ENCODE measurements around the gene CALCR. TPM values are rescaled to one million over a fixed set of nuclear protein-coding genes. Genes with fewer than 3 reads are reported as not detected.

The CALCR gene
- total RNA-seq, 1 donor from 2014 or later = not detected

DNA sequence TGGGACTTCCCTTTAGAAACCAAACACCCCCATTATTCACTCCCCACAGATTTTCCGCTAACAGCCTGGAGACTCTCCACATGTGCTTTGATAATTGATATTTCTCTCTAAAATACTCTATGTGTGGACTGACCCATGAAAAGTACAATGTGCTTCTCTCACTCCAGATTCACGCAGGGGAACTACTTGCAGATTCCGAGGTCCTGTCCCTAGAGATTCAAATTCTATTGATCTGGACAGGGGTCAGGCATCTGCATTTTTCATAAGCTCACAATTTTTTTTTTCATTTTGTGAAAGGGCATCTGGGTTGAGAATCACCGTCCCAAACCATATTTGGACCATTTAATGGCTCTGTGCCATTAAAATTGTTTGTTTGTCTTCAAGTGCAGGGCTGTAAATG, 98.7 kb downstream of the CALCR start:
- intact Hi-C loops (cut with micrococcal nuclease) = no loop called here
- ATAC-seq = no peak
- no peak for DNase-seq

- intact Hi-C loops (cut with micrococcal nuclease) = no loop called here
- DNase-seq (no peak), ATAC-seq (no peak)
Observed at GRCh38 chr7:93471456-93471855, 103.1 kb downstream of the CALCR start.

DNA sequence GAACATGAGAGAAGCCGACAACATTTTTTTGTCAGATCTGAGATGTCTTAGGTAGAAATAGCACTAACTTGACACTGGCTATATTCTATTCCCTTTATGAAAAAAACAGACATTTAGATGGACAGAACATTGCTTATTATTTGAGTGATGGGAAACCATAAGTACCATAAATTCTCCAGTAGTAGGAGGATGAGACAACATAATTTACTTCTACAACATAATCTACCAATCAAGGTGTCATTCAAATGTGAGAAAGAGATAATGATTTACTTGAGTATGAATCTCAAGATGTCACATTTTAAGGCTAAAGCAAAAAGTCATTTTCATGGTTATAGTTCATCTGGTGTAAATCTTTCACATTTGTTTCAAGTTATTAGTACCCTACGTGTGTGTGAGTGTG, 110.8 kb downstream of the CALCR start:
- intact Hi-C loops (cut with micrococcal nuclease) = no loop called here
- ATAC-seq (no peak), DNase-seq (no peak)

DNA sequence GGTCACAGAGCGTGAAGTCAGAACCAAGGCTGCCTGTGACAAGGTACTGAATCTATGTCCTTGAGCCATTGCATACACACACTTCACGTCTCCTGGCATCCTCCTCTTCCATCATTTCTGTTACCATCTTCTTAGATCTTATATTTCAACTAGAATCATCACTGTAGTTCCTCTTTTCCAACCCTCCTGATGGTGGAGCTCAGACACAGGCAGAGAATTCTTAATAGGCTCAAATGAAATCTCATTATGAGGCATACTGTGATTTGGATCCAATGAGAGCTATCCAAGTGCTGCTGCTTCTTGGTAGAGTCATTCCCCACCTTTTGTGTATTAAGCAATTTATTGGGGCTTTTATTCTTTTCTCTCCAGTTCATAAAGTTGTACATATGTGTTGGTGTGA, 113.2 kb downstream of the CALCR start:
- intact Hi-C loops (cut with micrococcal nuclease) = no loop called here
- ATAC-seq = no peak
- no peak for DNase-seq

- DNase-seq (no peak), ATAC-seq (no peak)
- intact Hi-C loops (cut with micrococcal nuclease) = no loop called here
Observed at GRCh38 chr7:93453262-93453661, 121.3 kb downstream of the CALCR start.

- no peak for DNase-seq
- intact Hi-C loops (cut with micrococcal nuclease) = no loop called here
- no peak for ATAC-seq
Observed at GRCh38 chr7:93448176-93448575, 126.3 kb downstream of the CALCR start.

- DNase-seq (no peak), ATAC-seq (no peak)
- intact Hi-C loops (cut with micrococcal nuclease) = no loop called here
Observed at GRCh38 chr7:93447509-93447908, 127.0 kb downstream of the CALCR start.

DNA sequence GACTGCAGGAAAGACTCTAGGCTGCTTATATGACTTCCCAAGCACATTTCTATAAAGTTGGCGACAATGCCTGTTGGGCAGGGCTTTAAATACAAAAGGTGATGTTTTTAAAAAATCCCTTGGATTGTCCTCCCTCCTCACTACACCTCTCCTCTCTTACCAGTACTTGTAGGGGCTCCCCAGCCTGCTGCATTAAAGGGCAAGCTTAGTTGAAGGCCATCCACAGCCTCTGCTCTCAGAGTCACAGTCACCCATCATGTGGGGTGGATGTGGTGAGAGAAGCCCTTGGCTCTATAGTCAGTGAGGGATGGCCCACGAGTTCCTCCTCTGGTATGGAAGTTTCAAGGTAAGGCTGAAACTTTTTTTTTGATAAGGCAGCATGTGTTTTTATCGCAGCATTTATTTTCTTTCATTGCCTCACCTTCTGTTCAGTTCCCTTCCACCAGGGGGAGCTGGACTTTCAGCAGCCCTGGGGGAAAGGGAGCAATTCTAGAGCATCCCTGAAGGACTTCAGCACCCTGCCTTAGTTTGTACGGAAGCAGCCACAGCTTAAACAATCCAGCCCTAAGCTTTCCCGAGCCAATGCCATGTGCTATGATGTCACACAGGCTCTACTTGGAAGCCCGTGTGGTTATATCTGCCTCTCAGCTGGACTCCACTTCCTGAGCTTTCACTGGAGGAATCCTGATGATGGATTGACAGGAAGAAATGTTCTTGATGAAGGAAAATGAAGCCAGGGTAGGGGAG, 131.9 kb downstream of the CALCR start:
- ATAC-seq = no peak
- DNase-seq = no peak
- intact Hi-C loops (cut with micrococcal nuclease) = no loop called here

DNA sequence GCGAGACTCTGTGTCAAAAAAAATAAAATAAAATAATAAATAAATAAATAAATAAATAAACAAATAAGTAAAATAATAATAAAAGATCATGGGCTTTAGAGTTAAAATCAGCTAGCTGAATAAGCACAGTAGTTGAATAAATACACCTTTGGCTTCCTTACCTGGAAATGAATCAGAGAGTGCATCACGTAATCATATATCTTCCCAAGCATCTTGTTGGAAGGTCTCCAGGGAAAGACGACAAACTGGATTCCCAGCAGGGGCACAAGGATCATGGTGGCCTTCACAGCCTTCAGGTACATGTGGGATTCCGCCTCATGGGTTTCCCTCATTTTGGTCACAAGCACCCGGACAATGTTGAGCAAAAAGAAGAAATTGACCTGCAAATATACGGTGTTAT, 138.7 kb downstream of the CALCR start:
- no peak for ATAC-seq
- intact Hi-C loops (cut with micrococcal nuclease) = no loop called here
- no peak for DNase-seq

DNA sequence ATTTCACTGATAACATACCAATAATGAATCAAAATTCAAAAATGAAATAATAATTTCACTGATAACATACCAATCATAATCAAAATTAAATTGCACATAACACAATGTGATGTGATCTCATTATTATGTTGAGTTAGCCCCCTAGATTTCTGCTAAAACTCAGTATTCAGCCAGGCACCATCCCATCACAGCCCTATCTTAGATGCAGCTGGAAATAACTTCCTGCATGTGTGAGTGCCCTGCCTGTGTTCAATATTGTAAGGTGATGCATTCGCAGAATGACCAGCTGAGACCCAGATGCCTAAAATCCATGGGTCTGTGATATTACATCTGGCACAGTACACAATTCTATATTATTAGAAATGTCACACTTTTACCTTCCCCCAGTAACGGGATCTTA, 142.4 kb downstream of the CALCR start:
- no peak for DNase-seq
- intact Hi-C loops (cut with micrococcal nuclease) = no loop called here
- no peak for ATAC-seq

GRCh38 chr7:93430917-93431588, 143.5 kb downstream of the CALCR start:
- no peak for ATAC-seq
- intact Hi-C loops (cut with micrococcal nuclease) = no loop called here
- DNase-seq = no peak

DNA sequence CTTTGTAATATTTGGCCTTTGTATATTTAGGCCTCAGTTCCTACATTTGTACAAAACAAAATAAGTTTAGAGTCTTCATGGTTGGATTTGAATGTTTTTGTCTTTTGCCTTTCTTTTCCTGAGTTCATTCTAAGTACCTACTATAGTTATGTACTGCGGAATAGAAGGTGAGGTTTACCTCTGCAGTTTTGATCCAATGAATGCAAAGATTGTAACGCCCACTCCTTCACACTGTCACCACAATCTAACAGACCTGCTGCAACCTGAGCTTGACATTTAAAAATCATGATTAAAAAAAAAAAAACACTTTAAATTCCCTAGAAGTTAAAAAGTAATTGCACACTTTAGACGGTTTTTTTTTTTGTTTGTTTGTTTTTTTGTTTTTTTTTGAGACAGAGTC, 145.0 kb downstream of the CALCR start:
- ATAC-seq (no peak), DNase-seq (no peak)
- intact Hi-C loops (cut with micrococcal nuclease) = no loop called here

DNA sequence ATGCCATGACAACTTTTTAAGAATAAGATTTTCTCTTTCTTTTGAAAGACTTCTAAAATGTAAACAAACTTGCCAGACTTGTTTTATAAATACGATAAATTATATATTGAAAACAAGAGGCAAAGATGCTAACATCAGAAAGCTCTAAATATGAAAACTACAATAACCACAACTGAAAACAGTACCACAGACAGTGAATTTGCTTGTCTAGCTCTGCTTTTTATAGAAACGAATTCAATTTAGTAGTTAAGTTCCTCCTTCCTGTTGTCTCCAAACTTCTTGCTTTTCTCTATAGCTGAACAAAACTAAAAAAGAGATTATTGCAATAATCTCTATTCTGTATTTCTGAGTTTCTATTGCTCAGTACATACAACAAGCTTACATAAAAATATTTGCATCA, 147.4 kb downstream of the CALCR start:
- intact Hi-C loops (cut with micrococcal nuclease) = no loop called here
- DNase-seq (no peak), ATAC-seq (no peak)

DNA sequence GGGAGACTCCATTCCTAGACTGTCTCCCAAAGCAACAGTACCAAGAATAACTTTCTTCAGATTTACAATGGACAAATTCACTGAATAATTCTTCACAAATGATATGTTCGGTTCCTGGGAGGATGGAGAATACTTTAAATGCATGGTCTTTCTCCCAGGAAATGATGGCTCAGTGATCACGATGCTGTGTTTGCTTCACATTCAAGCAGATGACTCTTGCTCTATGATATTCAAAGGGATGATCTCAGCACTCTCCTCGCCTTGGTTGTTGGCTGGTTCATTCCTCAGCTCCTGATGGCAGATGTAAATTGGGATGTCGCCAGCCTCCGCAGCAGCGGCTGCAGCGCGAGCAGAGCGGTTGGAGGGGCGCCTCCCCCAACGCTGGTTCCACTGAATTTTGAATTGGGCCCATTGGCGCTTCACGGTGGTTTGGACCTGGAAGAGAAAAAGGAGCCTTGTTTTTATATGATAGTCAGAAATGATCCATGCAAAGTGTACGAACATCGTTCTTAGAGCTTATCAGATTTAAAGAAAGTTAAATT, 148.3 kb downstream of the CALCR start:
- intact Hi-C loops (cut with micrococcal nuclease) = no loop called here
- ATAC-seq = no peak
- DNase-seq = no peak

GRCh38 chr7:93414574-93414973, 159.9 kb downstream of the CALCR start:
- ATAC-seq (no peak), DNase-seq (no peak)
- intact Hi-C loops (cut with micrococcal nuclease) = no loop called here

GRCh38 chr7:93409324-93409723, 165.2 kb downstream of the CALCR start:
- ATAC-seq (no peak), DNase-seq (no peak)
- intact Hi-C loops (cut with micrococcal nuclease) = no loop called here

DNA sequence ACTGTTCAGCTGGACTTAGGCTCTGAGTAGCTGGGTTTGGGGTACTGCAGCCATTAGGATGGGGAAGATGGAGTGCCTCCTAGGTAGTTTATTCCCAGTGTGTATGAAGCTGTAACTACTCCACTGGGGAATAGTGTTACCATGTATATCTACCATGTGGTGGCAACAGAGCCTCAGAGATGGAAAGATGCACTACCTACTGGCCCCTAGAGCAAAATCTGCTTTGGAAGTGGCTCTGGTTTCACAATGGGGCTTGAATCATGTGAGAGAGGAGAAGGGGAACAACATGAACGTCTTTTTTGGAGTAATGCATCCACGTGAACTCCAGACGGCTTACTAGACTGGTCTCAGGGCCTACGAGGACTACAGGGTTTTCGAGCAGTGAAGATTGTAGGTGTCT, 167.3 kb downstream of the CALCR start:
- intact Hi-C loops (cut with micrococcal nuclease) = no loop called here
- DNase-seq (no peak), ATAC-seq (no peak)

GRCh38 chr7:93402944-93403343, 171.6 kb downstream of the CALCR start:
- intact Hi-C loops (cut with micrococcal nuclease) = no loop called here
- no peak for ATAC-seq
- DNase-seq = no peak

DNA sequence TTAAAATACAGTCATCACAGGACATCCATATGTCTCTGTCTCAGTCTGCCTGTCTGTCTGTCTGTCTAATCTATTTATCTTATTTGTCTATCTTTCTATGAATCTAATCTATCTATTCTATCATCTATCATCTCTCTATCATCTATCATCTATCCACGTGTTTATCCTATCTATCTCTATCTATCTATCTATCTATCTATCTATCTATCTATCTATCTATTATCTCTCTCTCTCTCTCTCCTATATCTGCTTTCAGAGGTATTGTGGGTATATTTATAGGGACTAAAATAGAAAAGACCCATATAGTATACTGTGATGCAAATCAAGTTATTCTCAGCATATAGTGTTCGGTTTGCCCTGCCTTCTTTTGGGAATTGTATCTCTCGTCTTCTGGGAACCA, 174.9 kb downstream of the CALCR start:
- DNase-seq (no peak), ATAC-seq (no peak)
- intact Hi-C loops (cut with micrococcal nuclease) = no loop called here

GRCh38 chr7:93392984-93393383, 181.5 kb downstream of the CALCR start:
- DNase-seq = no peak
- intact Hi-C loops (cut with micrococcal nuclease) = no loop called here
- no peak for ATAC-seq

GRCh38 chr7:93390660-93391059, 183.9 kb downstream of the CALCR start:
- no peak for DNase-seq
- intact Hi-C loops (cut with micrococcal nuclease) = no loop called here
- no peak for ATAC-seq

All from left ventricle myocardium superior (tissue), 1 donor.